Subcutaneous abdominal adipose tissue (tissue), 5 donors: ENCODE results near the gene BBS7.
A peak's percentile ranks its signal among the peaks of the same experiment; 100 is the strongest.

Source experiments
- H3K27ac ChIP-seq: one replicate; pipeline ENCODE4 v1.7.0; 2013; ENCODE audit warnings: low read depth, mild to moderate bottlenecking, inconsistent platforms, low read length, moderate library complexity
- H3K27me3 ChIP-seq, 5 donors: one replicate each; pipeline ENCODE4 v1.7.0; 2013; ENCODE audit warnings: low read length in 5 of 5, inconsistent platforms in 1 of 5; ENCODE audit not compliant: control insufficient read depth in 5 of 5, insufficient read depth in 4 of 5
- H3K36me3 ChIP-seq, 5 donors: one replicate each; pipeline ENCODE4 v1.7.0; 2013; ENCODE audit warnings: low read length in 5 of 5; ENCODE audit not compliant: control insufficient read depth in 5 of 5, insufficient read depth in 5 of 5
- H3K4me1 ChIP-seq, 5 donors: one replicate each; pipeline ENCODE4 v1.7.0; 2013; ENCODE audit warnings: low read length in 5 of 5, mild to moderate bottlenecking in 3 of 5, moderate library complexity in 1 of 5; ENCODE audit not compliant: control insufficient read depth in 5 of 5, insufficient read depth in 5 of 5
- H3K4me3 ChIP-seq, 5 donors: one replicate each; pipeline ENCODE4 v1.7.0; 2013; ENCODE audit warnings: low read length in 5 of 5, low read depth in 1 of 5
- H3K9ac ChIP-seq, 5 donors: one replicate each; pipeline ENCODE4 v1.7.0; 2013; ENCODE audit warnings: low read length in 5 of 5, mild to moderate bottlenecking in 4 of 5, moderate library complexity in 3 of 5
- H3K9me3 ChIP-seq, 5 donors: one replicate each; pipeline ENCODE4 v1.7.0; 2013; ENCODE audit warnings: low read length in 5 of 5; ENCODE audit not compliant: control insufficient read depth in 5 of 5
- donor health status: healthy.
- donor health status: healthy.
- donor health status: healthy.
- donor health status: healthy.
- donor health status: healthy.

The BBS7 gene

DNA sequence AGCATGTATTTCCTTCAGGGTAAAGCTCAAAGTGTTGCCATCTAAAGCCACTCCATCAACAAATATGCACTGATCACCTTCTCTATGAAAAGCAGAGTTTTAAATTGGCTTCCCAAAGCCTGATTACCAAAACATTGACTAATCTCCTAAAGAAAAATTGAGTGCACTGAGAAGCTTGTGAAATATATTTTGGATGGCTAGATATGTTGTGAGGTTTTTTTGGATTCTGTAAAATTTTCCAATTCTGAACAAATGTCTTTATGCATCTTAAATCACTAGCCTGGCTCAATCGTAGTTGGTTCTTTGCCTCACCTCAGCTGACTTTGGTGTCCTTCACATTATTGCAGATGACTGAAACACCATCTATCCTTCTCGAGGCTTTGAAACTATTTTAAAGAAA is 84.1 kb downstream of the BBS7 start:
- H3K36me3 ChIP-seq: no peaks in the 10 kb centered on the region
- no peak overlapping the region for H3K4me3 ChIP-seq
- peaks cover 0 to 7% (median 4%) of the 10 kb centered on the region in 5 donors for H3K9me3 ChIP-seq
- H3K9ac ChIP-seq: no peak overlapping the region
- H3K27me3 ChIP-seq: peaks cover 0 to 3% (median 0%) of the 10 kb centered on the region in 5 donors
- peaks cover 0 to 12% (median 8%) of the 10 kb centered on the region in 5 donors for H3K4me1 ChIP-seq
- peak overlapping the region; percentile 45 for H3K27ac ChIP-seq

DNA sequence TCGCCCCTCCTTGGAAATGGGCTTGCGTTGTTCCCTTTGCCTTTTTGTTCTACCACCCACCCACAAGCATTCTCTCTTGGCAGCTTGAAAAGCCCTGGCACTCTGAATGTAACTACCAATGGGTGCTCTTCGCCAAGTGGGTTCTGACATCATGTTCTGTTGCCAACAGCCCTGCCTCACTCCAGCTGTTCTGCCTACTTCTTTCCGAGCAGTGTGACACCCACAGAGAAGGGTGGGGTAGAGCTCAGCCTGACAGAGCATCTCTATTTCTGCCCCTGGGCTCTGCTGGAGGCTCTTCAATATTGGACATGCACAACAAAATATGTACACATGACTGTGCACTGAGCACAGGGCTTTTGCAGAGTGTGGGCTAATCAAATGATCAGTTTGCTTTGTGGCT is 84.8 kb downstream of the BBS7 start:
- H3K36me3 ChIP-seq: no peaks in the 10 kb centered on the region
- peaks cover 0 to 7% (median 4%) of the 10 kb centered on the region in 5 donors for H3K9me3 ChIP-seq
- H3K4me1 ChIP-seq: peaks cover 0 to 12% (median 8%) of the 10 kb centered on the region in 5 donors
- H3K4me3 ChIP-seq: no peak overlapping the region
- H3K27me3 ChIP-seq: peaks cover 0 to 3% (median 0%) of the 10 kb centered on the region in 5 donors
- H3K27ac ChIP-seq: peak overlapping the region; percentile 47
- no peak overlapping the region for H3K9ac ChIP-seq

DNA sequence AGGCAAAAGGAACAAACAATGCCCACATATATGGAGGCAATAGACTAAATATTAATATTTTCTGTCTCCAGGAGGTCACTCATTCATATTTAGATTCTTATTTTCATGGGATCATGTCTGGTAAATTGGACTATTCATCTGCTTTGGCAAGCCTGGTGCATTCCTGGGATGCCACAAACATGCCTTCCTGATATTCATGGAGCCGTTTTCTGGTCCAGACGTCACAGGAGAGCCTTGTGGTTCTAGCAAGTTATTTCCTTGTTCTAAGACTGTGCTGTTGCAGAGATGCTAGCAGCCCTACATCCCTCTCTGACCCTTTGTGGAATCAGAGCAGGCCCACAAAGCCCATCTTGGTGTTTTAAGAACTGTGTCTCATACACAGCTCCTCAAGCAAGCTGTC is 85.3 kb downstream of the BBS7 start:
- Histone ChIP-seq H3K4me3 (no peak overlapping the region), H3K9me3 (peaks cover 0 to 7% (median 4%) of the 10 kb centered on the region in 5 donors), H3K27me3 (peaks cover 0 to 3% (median 0%) of the 10 kb centered on the region in 5 donors), H3K4me1 (peaks cover 0 to 12% (median 8%) of the 10 kb centered on the region in 5 donors), H3K9ac (no peak overlapping the region), H3K27ac (peak overlapping the region; percentile 47), H3K36me3 (no peaks in the 10 kb centered on the region)

DNA sequence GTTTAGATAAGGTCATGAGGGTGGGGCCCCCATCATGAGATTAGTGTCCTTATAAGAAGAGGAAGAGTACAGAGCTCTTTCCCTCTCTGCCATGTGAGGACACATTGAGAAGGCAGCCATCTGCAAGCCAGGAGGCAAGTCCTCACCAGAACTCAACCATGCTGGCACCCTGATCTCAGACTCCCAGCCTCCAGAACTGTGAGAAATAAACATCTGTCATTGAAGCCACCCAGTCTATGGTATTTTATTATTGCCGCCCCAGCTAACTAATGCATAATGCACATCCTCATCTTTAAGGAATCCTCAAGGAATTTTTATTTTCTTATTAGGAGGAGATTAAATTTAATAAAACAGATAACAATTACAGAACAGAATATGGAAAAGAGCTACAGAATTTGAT is 85.9 kb downstream of the BBS7 start:
- H3K27ac ChIP-seq: peak overlapping the region; percentile 47
- H3K27me3 ChIP-seq: peaks cover 0 to 3% (median 0%) of the 10 kb centered on the region in 5 donors
- H3K4me1 ChIP-seq: peaks cover 0 to 12% (median 8%) of the 10 kb centered on the region in 5 donors
- no peaks in the 10 kb centered on the region for H3K36me3 ChIP-seq
- H3K9me3 ChIP-seq: peaks cover 0 to 7% (median 4%) of the 10 kb centered on the region in 5 donors
- no peak overlapping the region for H3K4me3 ChIP-seq
- no peak overlapping the region for H3K9ac ChIP-seq

DNA sequence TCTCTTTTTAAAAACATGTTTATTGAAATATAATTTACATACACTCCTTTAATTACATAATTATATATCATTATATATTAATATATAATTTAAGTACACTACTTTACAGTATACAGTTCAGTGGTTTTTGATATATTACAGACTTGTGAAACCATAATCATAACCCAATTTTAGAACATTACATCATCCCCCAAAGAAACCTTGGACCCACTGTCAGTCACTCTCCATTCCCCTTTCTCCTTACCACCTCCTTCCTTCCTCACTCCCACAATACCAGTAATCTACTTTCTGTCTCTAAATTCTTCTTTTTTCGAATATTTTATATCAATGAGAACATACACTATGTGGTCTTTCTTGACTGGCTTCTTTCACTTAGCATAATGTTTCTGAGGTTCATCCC is 87.1 kb downstream of the BBS7 start:
- peaks cover 0 to 7% (median 4%) of the 10 kb centered on the region in 5 donors for H3K9me3 ChIP-seq
- H3K27me3 ChIP-seq: peaks cover 0 to under 1% (median 0%) of the 10 kb centered on the region in 5 donors
- no peak overlapping the region for H3K4me3 ChIP-seq
- peaks cover 0 to 12% (median 8%) of the 10 kb centered on the region in 5 donors for H3K4me1 ChIP-seq
- H3K36me3 ChIP-seq: no peaks in the 10 kb centered on the region
- no peak overlapping the region for H3K27ac ChIP-seq
- no peak overlapping the region for H3K9ac ChIP-seq

DNA sequence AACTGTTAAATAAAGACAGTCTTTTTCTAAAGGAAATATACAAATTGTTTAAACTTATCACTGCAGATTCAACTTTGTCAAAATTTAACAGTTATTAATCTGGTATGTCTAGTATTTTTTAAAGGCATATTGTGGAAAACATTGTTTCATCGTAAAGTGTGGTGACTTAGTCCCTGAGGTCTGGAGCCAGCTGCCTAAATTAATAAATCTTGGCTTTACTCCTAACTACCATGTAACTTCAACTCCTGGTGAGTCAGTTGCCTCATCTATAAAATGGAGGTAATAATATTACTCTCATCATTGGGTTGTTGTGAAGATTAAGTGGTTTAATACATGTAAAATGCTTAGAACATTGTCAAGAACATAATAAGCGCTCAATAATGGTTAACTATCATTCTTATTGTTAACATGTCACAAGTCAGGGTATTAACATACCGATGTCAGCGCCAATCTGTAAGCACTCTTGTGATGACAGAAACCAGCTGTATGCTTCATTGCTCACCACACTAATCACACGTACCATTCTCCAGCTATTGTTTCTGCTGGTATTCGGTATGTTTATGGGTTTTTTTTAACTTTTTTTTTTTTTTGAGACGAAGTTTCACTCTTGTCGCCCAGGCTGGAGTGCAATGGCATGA is 91.2 kb downstream of the BBS7 start:
- Histone ChIP-seq H3K27me3 (no peaks in the 10 kb centered on the region), H3K9me3 (peaks cover 0 to 2% (median 0%) of the 10 kb centered on the region in 5 donors), H3K4me3 (no peak overlapping the region), H3K4me1 (peaks cover 0 to 4% (median 0%) of the 10 kb centered on the region in 5 donors), H3K27ac (no peak overlapping the region), H3K36me3 (no peaks in the 10 kb centered on the region), H3K9ac (no peak overlapping the region)

DNA sequence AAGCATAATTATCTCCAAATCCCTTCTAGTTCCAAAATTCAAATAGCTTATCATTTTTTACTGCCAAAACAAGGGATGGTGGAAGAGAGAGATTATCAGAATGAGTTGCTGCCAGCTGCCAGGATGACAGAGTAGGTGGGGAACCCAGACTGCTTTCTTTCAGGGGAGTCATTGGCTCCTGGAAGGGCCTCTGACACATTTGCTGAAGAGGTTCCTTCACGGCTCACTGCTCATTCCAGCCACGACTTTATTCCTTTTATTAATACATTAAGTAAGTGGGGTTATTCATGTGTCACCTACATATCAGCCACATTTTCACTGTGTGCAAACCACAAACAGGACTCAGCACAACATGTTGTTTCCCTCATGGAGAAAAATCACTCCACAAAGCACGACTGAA is 92.6 kb downstream of the BBS7 start:
- Histone ChIP-seq H3K4me1 (peaks cover 0 to 4% (median 0%) of the 10 kb centered on the region in 5 donors), H3K27me3 (no peaks in the 10 kb centered on the region), H3K27ac (no peak overlapping the region), H3K36me3 (no peaks in the 10 kb centered on the region), H3K9ac (no peak overlapping the region), H3K9me3 (no peaks in the 10 kb centered on the region), H3K4me3 (no peak overlapping the region)

DNA sequence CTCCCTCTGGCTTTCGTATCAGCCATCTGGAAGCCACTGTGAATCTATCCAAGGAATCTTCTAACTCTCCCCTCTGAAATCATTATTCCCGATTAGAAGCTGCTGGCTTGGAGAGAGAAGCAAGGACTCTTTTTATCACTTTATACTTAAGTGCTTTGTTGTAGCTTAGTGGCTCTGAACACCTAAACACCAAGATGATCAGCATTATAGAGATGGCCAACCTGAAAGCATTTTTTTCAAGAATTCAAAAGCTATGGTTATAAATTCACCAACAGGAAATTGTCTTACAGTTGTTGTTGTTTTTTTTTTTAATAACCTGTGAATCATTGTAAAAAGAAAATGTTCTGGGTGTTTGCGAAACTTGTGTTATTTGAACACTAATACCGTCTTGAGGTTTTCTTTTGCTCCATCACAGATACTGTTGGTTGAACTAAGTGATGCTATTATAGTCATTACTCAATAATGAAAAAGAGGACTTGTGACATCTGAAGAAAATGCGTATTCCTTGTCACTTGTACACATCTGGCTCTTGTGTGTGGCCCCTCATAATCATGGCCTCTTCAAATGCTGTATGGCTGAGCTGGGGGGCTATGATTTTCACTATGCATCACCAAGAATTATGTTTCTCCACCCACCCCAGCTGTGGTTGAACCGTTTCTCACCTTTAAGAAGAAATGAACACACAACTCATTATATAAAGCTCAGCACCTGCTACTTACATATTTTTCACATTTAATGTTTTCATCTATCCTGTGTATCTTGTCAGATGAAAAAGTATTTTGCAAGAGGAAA is 93.5 kb downstream of the BBS7 start:
- H3K9me3 ChIP-seq: no peaks in the 10 kb centered on the region
- no peak overlapping the region for H3K27ac ChIP-seq
- peaks cover 0 to 4% (median 0%) of the 10 kb centered on the region in 5 donors for H3K4me1 ChIP-seq
- H3K36me3 ChIP-seq: no peaks in the 10 kb centered on the region
- no peak overlapping the region for H3K9ac ChIP-seq
- H3K27me3 ChIP-seq: no peaks in the 10 kb centered on the region
- H3K4me3 ChIP-seq: no peak overlapping the region
